ENCODE results near the gene EPHB6.
A peak's percentile ranks its signal among the peaks of the same experiment; 100 is the strongest.

The EPHB6 gene

GRCh38 chr7:142882338-142882678 is 27.4 kb downstream of the EPHB6 start:
- TF ChIP-seq CTCF (conservative IDR thresholded peaks at IDR 0.05) = no peak
- H3K27ac ChIP-seq = no peak overlapping the region

GRCh38 chr7:142883145-142883544 is 28.3 kb downstream of the EPHB6 start:
- no peak for TF ChIP-seq CTCF (conservative IDR thresholded peaks at IDR 0.05)
- H3K27ac ChIP-seq = no peak overlapping the region

- no peak overlapping the region for H3K27ac ChIP-seq
- no peak for TF ChIP-seq CTCF (conservative IDR thresholded peaks at IDR 0.05)
These were observed 28.9 kb downstream of the EPHB6 start for GRCh38 chr7:142883571-142884285.

- peak overlapping the region; percentile 84; the same call in 1 of the 2 replicates for H3K27ac ChIP-seq
- no peak for TF ChIP-seq CTCF (conservative IDR thresholded peaks at IDR 0.05)
These were observed 29.4 kb downstream of the EPHB6 start for GRCh38 chr7:142884286-142884640.

GRCh38 chr7:142885311-142886230 is 30.7 kb downstream of the EPHB6 start, which contains the start of gene TRPV6:
TSS of gene TRPV6 (minus strand) at chr7:142885745.
- no peak for TF ChIP-seq CTCF (conservative IDR thresholded peaks at IDR 0.05)
- peak within 1 kb of the TSS; percentile 84 for H3K27ac ChIP-seq

- no peak for TF ChIP-seq CTCF (conservative IDR thresholded peaks at IDR 0.05)
- peak overlapping the region; percentile 84 for H3K27ac ChIP-seq
These were observed 32.0 kb downstream of the EPHB6 start for GRCh38 chr7:142886866-142887265.

GRCh38 chr7:142887282-142888015 is 32.6 kb downstream of the EPHB6 start:
- H3K27ac ChIP-seq = no peak overlapping the region; the same call in 1 of the 2 replicates
- TF ChIP-seq CTCF (conservative IDR thresholded peaks at IDR 0.05) = no peak
